MM.1S (cell line): Measurements from ENCODE around the gene KDF1.

Experiments used
- CTCF ChIP-seq: fragments of 300-600 bp; sonication (generic); IDR thresholded peaks from 2 replicates; pipeline ENCODE4 v1.5.1; 2016; ENCODE audit warnings: antibody characterized with exemption, low read length, mixed read lengths
- EZH2 ChIP-seq: fragments of 300-600 bp; sonication (generic); optimal IDR thresholded peaks from 2 replicates; pipeline ENCODE3; 2017; ENCODE audit warnings: low read depth, mild to moderate bottlenecking, antibody characterized with exemption, low read length, mixed read lengths
- EZH2phosphoT487 ChIP-seq: fragments of 300-600 bp; sonication (generic); IDR thresholded peaks from 2 replicates; pipeline ENCODE4 v1.6.1; 2018; ENCODE audit warnings: antibody characterized with exemption, low read length

GRCh38 chr1:26945728-26946127 lies 14.5 kb downstream of the KDF1 start:
- no peak for TF ChIP-seq EZH2
- no peak for TF ChIP-seq CTCF
- TF ChIP-seq EZH2phosphoT487: no peak
